H9 (cell line): ENCODE results near the gene MYO18A. TPM values are rescaled to one million over a fixed set of nuclear protein-coding genes. Genes with fewer than 3 reads are reported as not detected.

Source experiments
- DNase-seq: peaks from one replicate; pipeline ENCODE4 v3.0.0-alpha.2; 2017
- H2AFZ ChIP-seq: one replicate; pipeline ENCODE4 v1.6.1; 2013; ENCODE audit warnings: mild to moderate bottlenecking, low read length, control low read depth, moderate library complexity
- H2AK5ac ChIP-seq: 2 replicates; pipeline ENCODE4 v1.6.1; 2013; ENCODE audit warnings: low read length, control low read depth, mixed read lengths; ENCODE audit not compliant: insufficient read length
- H2BK120ac ChIP-seq: one replicate; pipeline ENCODE4 v1.6.1; 2013; ENCODE audit warnings: low read depth, mild to moderate bottlenecking, low read length, control low read depth, inconsistent platforms; ENCODE audit not compliant: poor library complexity, severe bottlenecking
- H2BK12ac ChIP-seq: 2 replicates; pipeline ENCODE4 v1.6.1; 2013; ENCODE audit warnings: low read length, control low read depth, mixed read lengths, low read depth; ENCODE audit not compliant: insufficient read length
- H2BK15ac ChIP-seq: 2 replicates; pipeline ENCODE4 v1.6.1; 2013; ENCODE audit warnings: low read depth, low read length, control low read depth
- H2BK20ac ChIP-seq: one replicate; pipeline ENCODE4 v1.6.1; 2013; ENCODE audit warnings: low read depth, mild to moderate bottlenecking, low read length, control low read depth, inconsistent platforms; ENCODE audit not compliant: poor library complexity, severe bottlenecking
- H2BK5ac ChIP-seq: 2 replicates; pipeline ENCODE4 v1.6.1; 2013; ENCODE audit warnings: low read length, control low read depth, mixed read lengths; ENCODE audit not compliant: insufficient read length
- H3K14ac ChIP-seq: 2 replicates; pipeline ENCODE4 v1.6.1; 2013; ENCODE audit warnings: low read length, control low read depth; ENCODE audit not compliant: insufficient read depth
- H3K18ac ChIP-seq: 2 replicates; pipeline ENCODE4 v1.6.1; 2013; ENCODE audit warnings: low read depth, mild to moderate bottlenecking, mixed read lengths, low read length, control low read depth; ENCODE audit not compliant: insufficient read length
- H3K23ac ChIP-seq: 2 replicates; pipeline ENCODE4 v1.6.1; 2013; ENCODE audit warnings: low read length, control low read depth, mixed read lengths, low read depth; ENCODE audit not compliant: insufficient read length
- H3K23me2 ChIP-seq: 2 replicates; pipeline ENCODE4 v1.6.1; 2013; ENCODE audit warnings: low read depth, mild to moderate bottlenecking, mixed read lengths, low read length, control low read depth; ENCODE audit not compliant: insufficient read length, poor library complexity, severe bottlenecking
- H3K27ac ChIP-seq: 2 replicates; pipeline ENCODE4 v1.5.1; 2013; ENCODE audit warnings: low read length, control low read depth, mixed read lengths, low read depth; ENCODE audit not compliant: insufficient read length
- H3K27me3 ChIP-seq: 2 replicates; pipeline ENCODE4 v1.6.1; 2013; ENCODE audit warnings: low read length, control low read depth, inconsistent platforms; ENCODE audit not compliant: insufficient read depth
- H3K4ac ChIP-seq: 2 replicates; pipeline ENCODE4 v1.6.1; 2013; ENCODE audit warnings: low read depth, mild to moderate bottlenecking, control low read depth, inconsistent platforms, low read length, moderate library complexity
- H3K4me1 ChIP-seq: 2 replicates; pipeline ENCODE4 v1.6.1; 2013; ENCODE audit warnings: low read length, control low read depth, inconsistent platforms; ENCODE audit not compliant: insufficient read depth
- H3K4me2 ChIP-seq: 2 replicates; pipeline ENCODE4 v1.6.1; 2013; ENCODE audit warnings: low read length, control low read depth, mixed read lengths; ENCODE audit not compliant: insufficient read length, insufficient read depth
- H3K56ac ChIP-seq: 2 replicates; pipeline ENCODE4 v1.6.1; 2013; ENCODE audit warnings: low read depth, mild to moderate bottlenecking, mixed read lengths, low read length, control low read depth; ENCODE audit not compliant: insufficient read length
- H3K79me1 ChIP-seq: 2 replicates; pipeline ENCODE4 v1.6.1; 2013; ENCODE audit warnings: low read depth, mild to moderate bottlenecking, moderate library complexity, low read length, control low read depth, inconsistent platforms; ENCODE audit not compliant: insufficient read depth, poor library complexity, severe bottlenecking
- H3K79me2 ChIP-seq: 2 replicates; pipeline ENCODE4 v1.6.1; 2013; ENCODE audit warnings: low read length, control low read depth, inconsistent platforms; ENCODE audit not compliant: insufficient read depth
- H3K9ac ChIP-seq: 2 replicates; pipeline ENCODE4 v1.6.1; 2013; ENCODE audit warnings: low read length, control low read depth, mixed read lengths; ENCODE audit not compliant: insufficient read length; ENCODE audit errors: extremely low read depth
- H3K9me3 ChIP-seq: one replicate; pipeline ENCODE4 v1.6.1; 2013; ENCODE audit warnings: low read depth, low read length, inconsistent platforms; ENCODE audit not compliant: control insufficient read depth
- H3T11ph ChIP-seq: one replicate; pipeline ENCODE4 v1.6.1; 2013; ENCODE audit warnings: mild to moderate bottlenecking, low read length, control low read depth, inconsistent platforms
- H4K20me1 ChIP-seq: one replicate; pipeline ENCODE4 v1.6.1; 2013; ENCODE audit not compliant: control insufficient read depth, insufficient read length, insufficient read depth
- H4K5ac ChIP-seq: 2 replicates; pipeline ENCODE4 v1.6.1; 2013; ENCODE audit warnings: low read depth, mild to moderate bottlenecking, mixed read lengths, low read length, control low read depth; ENCODE audit not compliant: insufficient read length
- H4K8ac ChIP-seq: replicated peaks from 2 replicates; pipeline ENCODE4 v1.6.1; 2013; ENCODE audit warnings: low read length, control low read depth, mixed read lengths, low read depth; ENCODE audit not compliant: insufficient read length
- H4K91ac ChIP-seq: 2 replicates; pipeline ENCODE4 v1.6.1; 2013; ENCODE audit warnings: low read depth, mild to moderate bottlenecking, moderate library complexity, mixed read lengths, low read length, control low read depth; ENCODE audit not compliant: insufficient read length
- H3K27ac Mint-ChIP-seq, 3 experiments: 2 replicates in 2 of 3; 3 replicates in 1 of 3; pipeline ENCODE4 v1.8.0; 2020 to 2021; ENCODE audit warnings: mixed read lengths in 3 of 3, mild to moderate bottlenecking in 1 of 3, moderate library complexity in 1 of 3
- H3K27me3 Mint-ChIP-seq: 2 replicates; pipeline ENCODE4 v1.8.0; 2021; ENCODE audit warnings: low read depth, mild to moderate bottlenecking, moderate library complexity, mixed read lengths
- H3K36me3 Mint-ChIP-seq, 3 experiments: 2 replicates in 2 of 3; 3 replicates in 1 of 3; pipeline ENCODE4 v1.8.0; 2020 to 2021; ENCODE audit warnings: low read depth in 3 of 3, mixed read lengths in 3 of 3; ENCODE audit not compliant: insufficient read depth in 1 of 3
- H3K4me1 Mint-ChIP-seq, 2 experiments: 2 replicates each; pipeline ENCODE4 v1.8.0; 2020; ENCODE audit warnings: mixed read lengths in 2 of 2
- H3K4me3 Mint-ChIP-seq, 2 experiments: 2 replicates in 1 of 2; 3 replicates in 1 of 2; pipeline ENCODE4 v1.8.0; 2020 to 2021; ENCODE audit warnings: mild to moderate bottlenecking in 2 of 2, mixed read lengths in 2 of 2, moderate library complexity in 1 of 2
- H3K9me3 Mint-ChIP-seq, 2 experiments: 2 replicates in 1 of 2; 3 replicates in 1 of 2; pipeline ENCODE4 v1.8.0; 2020; ENCODE audit warnings: mild to moderate bottlenecking in 2 of 2, mixed read lengths in 2 of 2, moderate library complexity in 1 of 2
- WGBS: extraction: QIAGEN DNeasy Blood & Tissue Kit; methylation state at CpG from one replicate; pipeline ENCODE4 v1.1.7; 2013; ENCODE audit warnings: missing lambda C conversion rate, low lambda C conversion rate, mixed read lengths; ENCODE audit not compliant: insufficient read length; ENCODE audit errors: extremely low coverage; 5-methylcytosine and 5-hydroxymethylcytosine counted together
- total RNA-seq: library from RNA; stranded (reverse); gene quantifications from 2 replicates; pipeline ENCODE4 v1.2.1, GENCODE V29; 2021
- TF ChIP-seq, protein P1 (sequence below): fragments of 200-600 bp; sonication (generic); conservative IDR thresholded peaks from 3 replicates; pipeline ENCODE4 v1.8.0; 2021; ENCODE audit warnings: antibody characterized with exemption, mild to moderate bottlenecking

MYO18A gene
- total RNA-seq, 1 experiment from 2014 or later: 21.6 TPM

DNA sequence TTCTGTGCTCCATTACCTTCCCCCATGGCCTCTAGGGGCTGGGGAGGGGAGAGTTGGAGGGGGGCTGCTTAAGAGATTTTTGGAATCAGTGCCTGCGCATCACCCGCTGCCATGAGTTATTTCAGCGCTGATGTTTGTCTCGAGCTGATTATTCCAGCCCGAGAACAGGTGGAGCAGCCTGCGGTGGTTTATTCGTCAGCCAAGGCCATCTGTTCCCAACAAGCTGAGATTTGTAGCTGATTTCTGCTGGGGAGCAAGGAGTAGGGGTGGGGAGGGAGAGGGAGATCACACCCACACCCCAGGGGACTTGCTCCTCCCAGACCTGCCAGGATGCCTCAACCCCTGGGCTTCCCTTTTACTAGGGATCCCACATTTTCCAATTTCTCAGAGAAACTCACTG lies 114.2 kb downstream of the MYO18A start:
- no peak overlapping the region for H2BK120ac ChIP-seq
- no peak overlapping the region for H3K4me2 ChIP-seq
- no peak overlapping the region for H2BK12ac ChIP-seq
- no peaks in the 10 kb centered on the region for H3K23me2 ChIP-seq
- H3K4me1 ChIP-seq: peaks cover 11% of the 10 kb centered on the region; the same call in 1 of the 2 replicates
- no peak overlapping the region for H2BK15ac ChIP-seq
- H3K56ac ChIP-seq: no peak overlapping the region
- H3K9ac ChIP-seq: no peak overlapping the region
- no CpG with 5 or more reads among the region's 7 CpGs for WGBS
- H4K8ac ChIP-seq: no peak overlapping the region
- Mint-ChIP-seq H3K27me3 (no peaks in the 10 kb centered on the region; the same call in 1 of the 2 replicates), H3K4me3 (no peak overlapping the region), H3K27ac (0 out of 7 replicates have a peak overlapping the region, but pooled peaks of 1 of the 3 experiments have one; percentile 36), H3K4me1 (peaks cover 53 to 60% of the 10 kb centered on the region in 2 experiments), H3K9me3 (no peaks in the 10 kb centered on the region), H3K36me3 (no peaks in the 10 kb centered on the region; a peak in 1 of 7 replicates)
- H2AK5ac ChIP-seq: no peak overlapping the region
- H4K91ac ChIP-seq: no peak overlapping the region
- H2AFZ ChIP-seq: no peak overlapping the region
- H3K27me3 ChIP-seq: no peaks in the 10 kb centered on the region
- no peak overlapping the region for H2BK5ac ChIP-seq
- H3K4ac ChIP-seq: no peak overlapping the region
- DNase-seq: no peak
- no peak overlapping the region for H3K27ac ChIP-seq
- H3K79me2 ChIP-seq: no peaks in the 10 kb centered on the region
- H3K79me1 ChIP-seq: no peaks in the 10 kb centered on the region
- H2BK20ac ChIP-seq: no peak overlapping the region
- H3T11ph ChIP-seq: no peak overlapping the region
- H3K23ac ChIP-seq: no peak overlapping the region
- no peaks in the 10 kb centered on the region for H4K20me1 ChIP-seq
- no peaks in the 10 kb centered on the region for H3K9me3 ChIP-seq
- H4K5ac ChIP-seq: no peak overlapping the region
- no peak overlapping the region for H3K14ac ChIP-seq
- TF ChIP-seq, protein P1, sequence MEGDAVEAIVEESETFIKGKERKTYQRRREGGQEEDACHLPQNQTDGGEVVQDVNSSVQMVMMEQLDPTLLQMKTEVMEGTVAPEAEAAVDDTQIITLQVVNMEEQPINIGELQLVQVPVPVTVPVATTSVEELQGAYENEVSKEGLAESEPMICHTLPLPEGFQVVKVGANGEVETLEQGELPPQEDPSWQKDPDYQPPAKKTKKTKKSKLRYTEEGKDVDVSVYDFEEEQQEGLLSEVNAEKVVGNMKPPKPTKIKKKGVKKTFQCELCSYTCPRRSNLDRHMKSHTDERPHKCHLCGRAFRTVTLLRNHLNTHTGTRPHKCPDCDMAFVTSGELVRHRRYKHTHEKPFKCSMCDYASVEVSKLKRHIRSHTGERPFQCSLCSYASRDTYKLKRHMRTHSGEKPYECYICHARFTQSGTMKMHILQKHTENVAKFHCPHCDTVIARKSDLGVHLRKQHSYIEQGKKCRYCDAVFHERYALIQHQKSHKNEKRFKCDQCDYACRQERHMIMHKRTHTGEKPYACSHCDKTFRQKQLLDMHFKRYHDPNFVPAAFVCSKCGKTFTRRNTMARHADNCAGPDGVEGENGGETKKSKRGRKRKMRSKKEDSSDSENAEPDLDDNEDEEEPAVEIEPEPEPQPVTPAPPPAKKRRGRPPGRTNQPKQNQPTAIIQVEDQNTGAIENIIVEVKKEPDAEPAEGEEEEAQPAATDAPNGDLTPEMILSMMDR: no peak
- H3K18ac ChIP-seq: no peak overlapping the region
